IMR-90 (cell line): ENCODE results near the gene HORMAD1. TPM values are rescaled to one million over a fixed set of nuclear protein-coding genes. Genes with fewer than 3 reads are reported as not detected.

Experiments
- ATAC-seq: fragments of 200-7000 bp; cut with Tn5 transposase; 2 replicates; pipeline ENCODE4 v1.9.1; 2020; ENCODE audit warnings: low read depth, mild to moderate bottlenecking, moderate library complexity
- BruUV-seq: library from RNA; stranded (reverse); fragments of 400-500 nt; replicated peaks from 2 replicates; lab custom pipeline; 2021; lab: Mats Ljungman, UMichigan
- CTCF ChIA-PET: fragments of 300-600 bp; formaldehyde crosslinking; extraction: SDS; loops from one replicate; lab custom pipeline; 2021; ENCODE audit warnings: antibody characterized with exemption; lab: Yijun Ruan, JAX
- POLR2A ChIA-PET: fragments of 300-600 bp; sonication (Branson Sonifier 250); formaldehyde crosslinking; loops from one replicate; lab custom pipeline; 2022; ENCODE audit warnings: antibody characterized with exemption; ENCODE audit not compliant: unreplicated experiment; lab: Charles Lee
- DNase-seq: peaks from one replicate; pipeline ENCODE4 v3.0.0; 2013
- H2AFZ ChIP-seq: replicated peaks from 2 replicates; pipeline ENCODE3; 2013; ENCODE audit warnings: low read length, mild to moderate bottlenecking; ENCODE audit not compliant: poor library complexity
- H2AK5ac ChIP-seq: 2 replicates; pipeline ENCODE4 v1.6.1; 2013; ENCODE audit warnings: low read depth, low read length, inconsistent platforms
- H2AK9ac ChIP-seq: replicated peaks from 2 replicates; pipeline ENCODE3; 2013; ENCODE audit warnings: mild to moderate bottlenecking, low read depth, low read length, moderate library complexity; ENCODE audit not compliant: poor library complexity
- H2BK120ac ChIP-seq: 2 replicates; pipeline ENCODE4 v1.6.1; 2013; ENCODE audit warnings: low read depth, low read length, inconsistent platforms
- H2BK15ac ChIP-seq: 3 replicates; pipeline ENCODE4 v1.6.1; 2013; ENCODE audit warnings: low read depth, low read length, inconsistent platforms
- H2BK20ac ChIP-seq: 2 replicates; pipeline ENCODE4 v1.6.1; 2013; ENCODE audit warnings: low read depth, mild to moderate bottlenecking, inconsistent platforms, low read length, moderate library complexity
- H2BK5ac ChIP-seq: 2 replicates; pipeline ENCODE4 v1.6.1; 2013; ENCODE audit warnings: mild to moderate bottlenecking, low read depth, low read length, inconsistent platforms; ENCODE audit not compliant: poor library complexity, severe bottlenecking
- H3K14ac ChIP-seq: replicated peaks from 2 replicates; pipeline ENCODE4 v1.6.1; 2013; ENCODE audit warnings: low read depth, low read length, inconsistent platforms
- H3K18ac ChIP-seq: 2 replicates; pipeline ENCODE4 v1.6.1; 2013; ENCODE audit warnings: low read depth, low read length, control low read depth
- H3K23ac ChIP-seq: 2 replicates; pipeline ENCODE4 v1.6.1; 2013; ENCODE audit warnings: low read depth, low read length, inconsistent platforms
- H3K27ac ChIP-seq: 2 replicates; pipeline ENCODE4 v1.5.1; 2013; ENCODE audit warnings: mild to moderate bottlenecking, control low read depth, low read length; ENCODE audit not compliant: insufficient read depth
- H3K27me3 ChIP-seq: 2 replicates; pipeline ENCODE4 v1.6.1; 2013; ENCODE audit warnings: low read length; ENCODE audit not compliant: control insufficient read depth, insufficient read depth
- H3K36me3 ChIP-seq: 2 replicates; pipeline ENCODE4 v1.6.1; 2013; ENCODE audit warnings: low read length, mixed read lengths; ENCODE audit not compliant: control insufficient read depth, insufficient read depth
- H3K4ac ChIP-seq: 2 replicates; pipeline ENCODE4 v1.6.1; 2013; ENCODE audit warnings: low read depth, low read length, inconsistent platforms
- H3K4me1 ChIP-seq: 2 replicates; pipeline ENCODE4 v1.6.1; 2013; ENCODE audit warnings: low read length, mixed read lengths; ENCODE audit not compliant: control insufficient read depth, insufficient read depth
- H3K4me2 ChIP-seq: 2 replicates; pipeline ENCODE4 v1.6.1; 2013; ENCODE audit warnings: low read depth, mild to moderate bottlenecking, control low read depth, low read length, moderate library complexity
- H3K4me3 ChIP-seq: 2 replicates; pipeline ENCODE4 v1.5.1; 2013; ENCODE audit warnings: low read depth, mild to moderate bottlenecking, control low read depth, low read length, moderate library complexity; ENCODE audit not compliant: insufficient read depth
- H3K56ac ChIP-seq: 2 replicates; pipeline ENCODE4 v1.6.1; 2013; ENCODE audit warnings: low read length, inconsistent platforms; ENCODE audit not compliant: insufficient read depth; ENCODE audit errors: extremely low read depth
- H3K79me1 ChIP-seq, 2 experiments: 2 replicates each; pipeline ENCODE4 v1.6.1; 2013; ENCODE audit warnings: low read length in 2 of 2, inconsistent platforms in 1 of 2, low read depth in 1 of 2
- H3K9ac ChIP-seq: 2 replicates; pipeline ENCODE4 v1.6.1; 2013; ENCODE audit warnings: low read depth, low read length, control low read depth
- H3K9me1 ChIP-seq: 2 replicates; pipeline ENCODE4 v1.6.1; 2013; ENCODE audit warnings: low read length, inconsistent platforms; ENCODE audit not compliant: insufficient read depth
- H3K9me3 ChIP-seq: 2 replicates; pipeline ENCODE4 v1.6.1; 2013; ENCODE audit warnings: low read length; ENCODE audit not compliant: control insufficient read depth, insufficient read depth
- H4K20me1 ChIP-seq: 2 replicates; pipeline ENCODE4 v1.6.1; 2013; ENCODE audit warnings: low read length, inconsistent platforms; ENCODE audit not compliant: insufficient read depth
- H4K5ac ChIP-seq: 2 replicates; pipeline ENCODE4 v1.6.1; 2013; ENCODE audit warnings: mild to moderate bottlenecking, low read depth, low read length, control low read depth
- H4K8ac ChIP-seq, 2 experiments: 2 replicates each; pipeline ENCODE4 v1.6.1; 2013; ENCODE audit warnings: low read depth in 2 of 2, low read length in 2 of 2, control low read depth in 1 of 2, inconsistent platforms in 1 of 2
- H4K91ac ChIP-seq: 2 replicates; pipeline ENCODE4 v1.6.1; 2013; ENCODE audit warnings: low read depth, low read length, inconsistent platforms; ENCODE audit not compliant: insufficient read depth
- RCOR1 ChIP-seq: IDR thresholded peaks from 2 replicates; pipeline ENCODE4 v1.6.1; 2012; ENCODE audit warnings: mild to moderate bottlenecking, low read length, improper control_type of control experiment; ENCODE audit not compliant: insufficient replicate concordance
- WGBS, 2 experiments: methylation state at CpG; one replicate each; pipeline versions ENCODE4 v1.1.5 to v1.1.7; 2013; ENCODE audit warnings: missing lambda C conversion rate in 2 of 2; ENCODE audit not compliant: insufficient read length in 1 of 2; ENCODE audit errors: extremely low coverage in 2 of 2; 5-methylcytosine and 5-hydroxymethylcytosine counted together
- dilution Hi-C: fragments of 300-500 bp; cut with HindIII; formaldehyde crosslinking; loops from one replicate; pipeline ENCODE4 v1.14.3; 2018; ENCODE audit warnings: low sequenced_read_pairs; ENCODE audit not compliant: unreplicated experiment
- in situ Hi-C: fragments of 300-500 bp; cut with MboI; formaldehyde crosslinking; loops from 3 replicates; pipeline ENCODE4 v1.14.3; 2019; ENCODE audit warnings: low sequenced_read_pairs, inconsistent platforms, mixed read lengths
- intact Hi-C: fragments of 100-400 bp; cut with micrococcal nuclease; formaldehyde crosslinking; loops from 2 replicates; pipeline ENCODE4 v1.10.0; 2022
- polyA plus RNA-seq, 3 experiments: library from polyadenylated mRNA; depleted of rRNA; stranded (reverse); fragments of >200 nt; gene quantifications; 2 replicates each; pipeline ENCODE4 v1.2.3, GENCODE V29; 2012; ENCODE audit warnings: low replicate concordance in 1 of 3
- total RNA-seq: library from RNA; depleted of rRNA; stranded (reverse); fragments of >200 nt; gene quantifications from 2 replicates; pipeline ENCODE4 v1.2.3, GENCODE V29; 2012

HORMAD1 gene
- total and polyA plus RNA-seq, 2 of the 4 experiments (the other 2 are of a cell fraction): not detected

DNA sequence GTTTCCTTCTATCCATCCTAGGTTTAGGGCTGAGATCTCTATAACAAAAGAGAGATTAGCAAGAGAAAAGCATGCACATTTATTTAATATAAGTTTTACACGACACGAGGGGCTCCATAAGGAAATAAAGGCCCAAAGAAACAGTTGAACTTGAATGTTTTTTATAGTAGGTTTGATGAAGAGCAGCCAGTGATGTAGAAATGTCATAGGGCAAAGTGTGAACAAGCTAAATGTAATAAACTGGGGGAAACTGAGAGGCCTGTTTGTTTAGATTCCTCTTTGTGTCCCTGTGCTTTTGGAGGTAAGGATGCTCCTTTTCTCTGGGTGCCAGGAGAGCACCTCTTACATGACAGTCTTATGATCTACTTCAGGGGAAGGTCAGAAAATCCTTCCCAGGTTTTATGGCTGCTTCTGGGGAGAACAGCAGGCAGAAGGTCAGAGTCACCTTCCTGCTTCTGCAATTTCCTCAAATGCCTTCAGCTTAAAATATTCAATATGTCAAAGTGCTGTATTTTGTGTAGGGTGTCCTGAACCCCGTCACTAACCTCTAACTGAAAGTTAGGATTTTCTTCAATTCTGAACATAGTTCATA is 9.5 kb upstream of the HORMAD1 start:
- POLR2A ChIA-PET: interaction anchor here (1.0 kb wide), 1 partner anchor 244 kb away, joined by 4 read pairs; no protein-coding TSS in a partner anchor
- no TSS peak for BruUV-seq
- ATAC-seq (no peak), DNase-seq (no peak)
- Histone ChIP-seq H3K27me3 (no peaks in the 10 kb centered on the region), H3K18ac (no peak overlapping the region), H3K4me3 (no peak overlapping the region), H3K9ac (no peak overlapping the region), H3K4me2 (no peak overlapping the region), H3K56ac (no peak overlapping the region), H3K36me3 (no peaks in the 10 kb centered on the region), H3K9me1 (no peaks in the 10 kb centered on the region), H3K4ac (no peak overlapping the region), H2AK5ac (no peak overlapping the region), H3K79me1 (no peaks in the 10 kb centered on the region), H2BK5ac (no peak overlapping the region), H3K14ac (no peak overlapping the region), H4K8ac (no peak overlapping the region), H3K27ac (no peak overlapping the region), H3K9me3 (no peaks in the 10 kb centered on the region), H3K23ac (no peak overlapping the region), H4K5ac (no peak overlapping the region), H2AK9ac (no peak overlapping the region), H2BK120ac (no peak overlapping the region), H4K20me1 (no peaks in the 10 kb centered on the region), H4K91ac (no peak overlapping the region), H3K4me1 (no peaks in the 10 kb centered on the region), H2BK15ac (no peak overlapping the region), H2AFZ (no peak overlapping the region), H2BK20ac (no peak overlapping the region)
- in situ Hi-C loops: no loop called here
- CTCF ChIA-PET: interaction anchor here (0.6 kb wide), 1 partner anchor 158 kb away, joined by 3 read pairs; no protein-coding TSS in a partner anchor
- no CpG with 5 or more reads among the region's 3 CpGs for WGBS, 2 experiments
- intact Hi-C loops: no loop called here
- dilution Hi-C loops: no loop called here
- no peak for TF ChIP-seq RCOR1
